A172 (cell line): ENCODE data around the gene PGA3. TPM values are rescaled to one million over a fixed set of nuclear protein-coding genes. Genes with fewer than 3 reads are reported as not detected.
"Not testable (repeated sequence)": the region's sequence is repeated elsewhere in the genome, so short reads cannot be mapped to it uniquely, and the experiment has no call there.

Source experiments
- DNase-seq: peaks from one replicate; pipeline ENCODE4 v3.0.0-alpha.2; 2015; ENCODE audit warnings: low spot score
- total RNA-seq: library from RNA; depleted of rRNA; stranded (reverse); fragments of >200 nt; shearing (Covaris generic); gene quantifications from 2 replicates; pipeline ENCODE4 v1.2.3, GENCODE V29; 2014

The PGA3 gene
- total RNA-seq, 1 experiment from 2014 or later: not detected

- no peak for DNase-seq
Observed at GRCh38 chr11:61171907-61172306, 31.4 kb upstream of the PGA3 start.

GRCh38 chr11:61172356-61172755 is 31.0 kb upstream of the PGA3 start:
- no peak for DNase-seq

GRCh38 chr11:61172888-61173287 is 30.4 kb upstream of the PGA3 start:
- no peak for DNase-seq

GRCh38 chr11:61173456-61173855 is 29.9 kb upstream of the PGA3 start:
- no peak for DNase-seq

- no peak for DNase-seq
Observed at GRCh38 chr11:61174273-61174672, 29.0 kb upstream of the PGA3 start.

- no peak for DNase-seq
Observed at GRCh38 chr11:61174949-61175348, 28.4 kb upstream of the PGA3 start.

GRCh38 chr11:61176446-61176845 is 26.9 kb upstream of the PGA3 start:
- DNase-seq: no peak

- DNase-seq: not testable (repeated sequence)
Observed at GRCh38 chr11:61180205-61180604, 23.1 kb upstream of the PGA3 start.

GRCh38 chr11:61181489-61181888 is 21.8 kb upstream of the PGA3 start:
- no peak for DNase-seq

- DNase-seq: no peak
Observed at GRCh38 chr11:61183645-61184044, 19.7 kb upstream of the PGA3 start.

- DNase-seq: no peak
Observed at GRCh38 chr11:61186504-61186903, 16.8 kb upstream of the PGA3 start.

- peak; percentile 63 for DNase-seq
Observed at GRCh38 chr11:61187505-61188130, 15.7 kb upstream of the PGA3 start.

- DNase-seq: no peak
Observed at GRCh38 chr11:61189933-61190332, 13.4 kb upstream of the PGA3 start.

- no peak for DNase-seq
Observed at GRCh38 chr11:61193596-61193995, 9.7 kb upstream of the PGA3 start.

- DNase-seq: no peak
Observed at GRCh38 chr11:61194169-61194671, 9.1 kb upstream of the PGA3 start.

- no peak for DNase-seq
Observed at GRCh38 chr11:61194981-61195695, 8.2 kb upstream of the PGA3 start.

- no peak for DNase-seq
Observed at GRCh38 chr11:61195719-61196118, 7.6 kb upstream of the PGA3 start.

GRCh38 chr11:61198361-61198760 is 5.0 kb upstream of the PGA3 start:
- DNase-seq: no peak

- DNase-seq: no peak
Observed at GRCh38 chr11:61198948-61199523, 4.3 kb upstream of the PGA3 start.

GRCh38 chr11:61201476-61201875 is 1.8 kb upstream of the PGA3 start:
- no peak for DNase-seq

GRCh38 chr11:61203873-61204272 is 558 bp downstream of the PGA3 start:
- not testable (repeated sequence) for DNase-seq

- not testable (repeated sequence) for DNase-seq
Observed at GRCh38 chr11:61204502-61205059, 1.3 kb downstream of the PGA3 start.
